ENCODE results near the gene CAMK1D. TPM values are rescaled to one million over a fixed set of nuclear protein-coding genes. Genes with fewer than 3 reads are reported as not detected.
A peak's percentile ranks its signal among the peaks of the same experiment; 100 is the strongest.

Gene CAMK1D
- total and polyA plus RNA-seq, 11 donors: 1.4 to 16.0 (median 2.5) TPM

GRCh38 chr10:12597788-12598765 lies 248.7 kb downstream of the CAMK1D start:
- no peaks in the 10 kb centered on the region for H3K27me3 ChIP-seq
- ATAC-seq (no peak), DNase-seq (no peak)
- no peak overlapping the region for H3K4me3 ChIP-seq
- TF ChIP-seq POLR2A (IDR thresholded peaks at IDR 0.05): no peak
- TF ChIP-seq, protein P1, sequence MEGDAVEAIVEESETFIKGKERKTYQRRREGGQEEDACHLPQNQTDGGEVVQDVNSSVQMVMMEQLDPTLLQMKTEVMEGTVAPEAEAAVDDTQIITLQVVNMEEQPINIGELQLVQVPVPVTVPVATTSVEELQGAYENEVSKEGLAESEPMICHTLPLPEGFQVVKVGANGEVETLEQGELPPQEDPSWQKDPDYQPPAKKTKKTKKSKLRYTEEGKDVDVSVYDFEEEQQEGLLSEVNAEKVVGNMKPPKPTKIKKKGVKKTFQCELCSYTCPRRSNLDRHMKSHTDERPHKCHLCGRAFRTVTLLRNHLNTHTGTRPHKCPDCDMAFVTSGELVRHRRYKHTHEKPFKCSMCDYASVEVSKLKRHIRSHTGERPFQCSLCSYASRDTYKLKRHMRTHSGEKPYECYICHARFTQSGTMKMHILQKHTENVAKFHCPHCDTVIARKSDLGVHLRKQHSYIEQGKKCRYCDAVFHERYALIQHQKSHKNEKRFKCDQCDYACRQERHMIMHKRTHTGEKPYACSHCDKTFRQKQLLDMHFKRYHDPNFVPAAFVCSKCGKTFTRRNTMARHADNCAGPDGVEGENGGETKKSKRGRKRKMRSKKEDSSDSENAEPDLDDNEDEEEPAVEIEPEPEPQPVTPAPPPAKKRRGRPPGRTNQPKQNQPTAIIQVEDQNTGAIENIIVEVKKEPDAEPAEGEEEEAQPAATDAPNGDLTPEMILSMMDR (IDR thresholded peaks at IDR 0.05): no peak
- WGBS, 4 donors: 62 to 66% (median 66%) methylated on average over 15 of the region's 15 CpGs
- intact Hi-C loops (cut with DNase I): no loop called here
- peaks cover 0 to 18% (median 0%) of the 10 kb centered on the region in 12 donors for H3K4me1 ChIP-seq
- no peaks in the 10 kb centered on the region for H3K36me3 ChIP-seq
- no peak overlapping the region for H3K27ac ChIP-seq
- no peaks in the 10 kb centered on the region for H3K9me3 ChIP-seq

DNA sequence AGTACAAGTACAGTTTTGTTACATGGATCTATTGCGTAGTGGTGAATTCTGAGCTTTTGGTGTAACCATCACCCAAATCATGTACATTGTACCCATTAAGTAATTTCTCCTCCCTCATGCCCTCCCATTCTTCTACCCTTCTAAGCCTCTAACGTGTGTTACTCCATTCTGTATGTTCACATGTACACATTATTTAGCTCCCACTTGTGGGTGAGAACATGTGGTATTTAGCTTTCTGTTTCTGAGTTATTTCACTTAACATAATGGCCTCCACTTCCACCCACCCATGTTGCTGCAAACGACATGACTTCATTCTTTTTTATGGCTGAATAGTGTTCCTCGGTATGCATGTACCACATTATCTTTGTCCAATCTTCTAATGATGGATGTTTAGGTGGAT lies 251.3 kb downstream of the CAMK1D start:
- Histone ChIP-seq H3K27me3 (no peaks in the 10 kb centered on the region), H3K4me3 (no peak overlapping the region), H3K9me3 (no peaks in the 10 kb centered on the region), H3K27ac (no peak overlapping the region), H3K4me1 (peaks cover 0 to 8% (median 3%) of the 10 kb centered on the region in 12 donors), H3K36me3 (no peaks in the 10 kb centered on the region)
- intact Hi-C loops (cut with DNase I): no loop called here
- ATAC-seq (no peak), DNase-seq (no peak)
- WGBS, 4 donors: 78 to 85% (median 80%) methylated on average over 4 of the region's 4 CpGs
- TF ChIP-seq, protein P1 (IDR thresholded peaks at IDR 0.05): no peak
- TF ChIP-seq POLR2A (IDR thresholded peaks at IDR 0.05): no peak

- H3K4me3 ChIP-seq: no peak overlapping the region
- ATAC-seq (no peak), DNase-seq (no peak)
- peak overlapping the region in 1 of 12 donors; percentile 25 for H3K27ac ChIP-seq
- WGBS, 4 donors: 71 to 81% (median 74%) methylated on average over 7 of the region's 7 CpGs
- H3K36me3 ChIP-seq: no peaks in the 10 kb centered on the region
- H3K4me1 ChIP-seq: peaks cover 0 to 15% (median 3%) of the 10 kb centered on the region in 12 donors
- intact Hi-C loops (cut with DNase I): no loop called here
- no peaks in the 10 kb centered on the region for H3K9me3 ChIP-seq
- H3K27me3 ChIP-seq: no peaks in the 10 kb centered on the region
- TF ChIP-seq POLR2A (IDR thresholded peaks at IDR 0.05): no peak
- TF ChIP-seq, protein P1 (IDR thresholded peaks at IDR 0.05): no peak
These were observed 253.2 kb downstream of the CAMK1D start for GRCh38 chr10:12602521-12602920.

GRCh38 chr10:12603766-12604470 lies 254.6 kb downstream of the CAMK1D start:
- H3K27ac ChIP-seq: no peak overlapping the region
- no peaks in the 10 kb centered on the region for H3K27me3 ChIP-seq
- intact Hi-C loops (cut with DNase I): no loop called here
- H3K4me3 ChIP-seq: no peak overlapping the region
- no peaks in the 10 kb centered on the region for H3K36me3 ChIP-seq
- ATAC-seq: no peak
- no peaks in the 10 kb centered on the region for H3K9me3 ChIP-seq
- TF ChIP-seq, protein P1 (IDR thresholded peaks at IDR 0.05): no peak
- TF ChIP-seq POLR2A (IDR thresholded peaks at IDR 0.05): no peak
- DNase-seq: no peak
- peaks cover 0 to 15% (median 3%) of the 10 kb centered on the region in 12 donors for H3K4me1 ChIP-seq
- WGBS, 4 donors: 89 to 96% (median 93%) methylated on average over 11 of the region's 11 CpGs

Measured in heart left ventricle (tissue), 16 donors.